NCI-H524 treated with DMSO at 0.1 percent for 48 hours (cell line): ENCODE measurements around the gene ACE.

Experiments used
- DNase-seq: peaks from one replicate; lab custom pipeline; 2025; lab: John Stamatoyannopoulos, UW

Gene ACE

DNA sequence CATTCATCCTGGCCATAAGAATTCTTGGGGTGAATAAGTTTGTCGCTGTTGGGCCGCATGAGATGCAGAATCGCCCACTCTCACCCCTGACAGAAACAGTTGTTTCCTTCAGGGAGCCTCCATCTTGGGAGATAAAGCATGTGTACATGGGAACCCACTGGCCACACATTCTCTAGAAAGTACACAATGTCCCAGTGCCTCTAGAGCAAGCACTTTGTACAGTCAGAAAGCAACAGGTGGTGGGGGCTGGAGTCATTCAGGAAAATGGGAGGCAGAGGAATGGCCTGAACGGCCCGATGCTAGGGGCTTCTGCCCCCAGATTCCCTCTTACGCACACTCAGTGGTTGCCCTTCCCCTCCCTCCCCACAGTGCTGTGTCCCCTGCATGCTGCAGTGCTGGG, 16.1 kb downstream of the ACE start:
- DNase-seq, result no peak

DNA sequence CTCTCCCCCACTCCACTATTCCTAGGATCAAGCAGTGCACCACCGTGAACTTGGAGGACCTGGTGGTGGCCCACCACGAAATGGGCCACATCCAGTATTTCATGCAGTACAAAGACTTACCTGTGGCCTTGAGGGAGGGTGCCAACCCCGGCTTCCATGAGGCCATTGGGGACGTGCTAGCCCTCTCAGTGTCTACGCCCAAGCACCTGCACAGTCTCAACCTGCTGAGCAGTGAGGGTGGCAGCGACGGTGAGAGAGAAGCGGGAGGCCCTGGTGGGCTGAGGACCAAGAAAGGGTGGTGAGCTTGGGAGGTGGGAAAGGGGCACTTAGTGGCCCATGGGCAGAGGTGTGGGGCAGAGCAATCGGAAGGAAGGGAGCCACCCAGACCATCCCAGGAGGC, 16.6 kb downstream of the ACE start:
- DNase-seq, result no peak

GRCh38 chr17:63494300-63494928, 17.6 kb downstream of the ACE start:
- no peak for DNase-seq

DNA sequence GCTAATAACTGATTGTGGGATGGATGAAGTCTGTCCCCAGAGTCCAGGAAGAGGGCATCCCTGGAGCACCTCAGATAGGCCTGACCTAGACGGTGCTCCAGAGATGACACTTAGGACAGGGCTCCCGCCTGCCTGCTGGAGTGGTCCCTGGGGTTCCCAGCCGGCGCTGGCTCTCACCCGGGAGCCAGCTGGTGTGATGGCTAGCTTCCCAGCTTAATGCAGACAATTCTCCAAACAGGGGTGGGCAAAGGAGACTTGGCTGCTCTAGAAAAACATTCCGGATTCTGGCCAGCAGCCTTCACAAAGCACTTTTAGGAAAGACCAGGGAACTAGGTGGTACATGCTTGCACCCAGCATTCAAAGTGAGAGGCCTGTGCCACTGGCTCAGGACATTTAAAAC, 18.6 kb downstream of the ACE start:
- DNase-seq, result peak; percentile 17

DNA sequence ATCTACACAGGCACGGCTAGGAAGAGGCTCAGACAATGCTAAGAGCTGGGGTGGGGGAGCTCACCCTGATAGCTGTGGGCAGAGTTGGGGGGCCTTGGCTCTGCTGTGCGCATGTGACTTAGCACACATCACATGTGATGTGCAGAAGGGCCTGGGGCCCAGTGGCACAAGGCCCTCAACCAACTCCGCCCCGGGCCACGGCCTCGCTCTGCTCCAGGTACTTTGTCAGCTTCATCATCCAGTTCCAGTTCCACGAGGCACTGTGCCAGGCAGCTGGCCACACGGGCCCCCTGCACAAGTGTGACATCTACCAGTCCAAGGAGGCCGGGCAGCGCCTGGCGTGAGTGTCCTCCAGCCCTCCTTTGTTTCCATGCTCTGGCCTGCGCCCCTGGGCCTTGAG, 19.3 kb downstream of the ACE start:
- DNase-seq, result no peak

DNA sequence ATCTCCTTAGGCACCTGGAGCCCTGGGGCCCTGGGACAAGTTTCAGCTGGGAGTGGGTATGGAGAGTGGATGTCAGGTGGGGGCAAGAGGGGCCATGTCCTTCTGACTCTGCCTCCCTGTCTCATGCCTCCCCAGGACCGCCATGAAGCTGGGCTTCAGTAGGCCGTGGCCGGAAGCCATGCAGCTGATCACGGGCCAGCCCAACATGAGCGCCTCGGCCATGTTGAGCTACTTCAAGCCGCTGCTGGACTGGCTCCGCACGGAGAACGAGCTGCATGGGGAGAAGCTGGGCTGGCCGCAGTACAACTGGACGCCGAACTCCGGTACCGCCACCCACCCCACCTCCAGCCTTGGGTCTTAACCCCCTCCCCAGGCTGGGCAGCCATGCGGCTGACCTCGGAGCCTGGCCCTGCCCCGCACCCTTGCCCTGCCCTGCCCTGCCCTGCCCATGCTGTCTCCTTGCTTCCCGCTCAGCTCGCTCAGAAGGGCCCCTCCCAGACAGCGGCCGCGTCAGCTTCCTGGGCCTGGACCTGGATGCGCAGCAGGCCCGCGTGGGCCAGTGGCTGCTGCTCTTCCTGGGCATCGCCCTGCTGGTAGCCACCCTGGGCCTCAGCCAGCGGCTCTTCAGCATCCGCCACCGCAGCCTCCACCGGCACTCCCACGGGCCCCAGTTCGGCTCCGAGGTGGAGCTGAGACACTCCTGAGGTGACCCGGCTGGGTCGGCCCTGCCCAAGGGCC, 20.0 kb downstream of the ACE start:
- DNase-seq, result no peak

GRCh38 chr17:63497708-63498483, 21.0 kb downstream of the ACE start:
- peak; percentile 36 for DNase-seq

- no peak for DNase-seq
These were observed 21.9 kb downstream of the ACE start for GRCh38 chr17:63498626-63499195.

DNA sequence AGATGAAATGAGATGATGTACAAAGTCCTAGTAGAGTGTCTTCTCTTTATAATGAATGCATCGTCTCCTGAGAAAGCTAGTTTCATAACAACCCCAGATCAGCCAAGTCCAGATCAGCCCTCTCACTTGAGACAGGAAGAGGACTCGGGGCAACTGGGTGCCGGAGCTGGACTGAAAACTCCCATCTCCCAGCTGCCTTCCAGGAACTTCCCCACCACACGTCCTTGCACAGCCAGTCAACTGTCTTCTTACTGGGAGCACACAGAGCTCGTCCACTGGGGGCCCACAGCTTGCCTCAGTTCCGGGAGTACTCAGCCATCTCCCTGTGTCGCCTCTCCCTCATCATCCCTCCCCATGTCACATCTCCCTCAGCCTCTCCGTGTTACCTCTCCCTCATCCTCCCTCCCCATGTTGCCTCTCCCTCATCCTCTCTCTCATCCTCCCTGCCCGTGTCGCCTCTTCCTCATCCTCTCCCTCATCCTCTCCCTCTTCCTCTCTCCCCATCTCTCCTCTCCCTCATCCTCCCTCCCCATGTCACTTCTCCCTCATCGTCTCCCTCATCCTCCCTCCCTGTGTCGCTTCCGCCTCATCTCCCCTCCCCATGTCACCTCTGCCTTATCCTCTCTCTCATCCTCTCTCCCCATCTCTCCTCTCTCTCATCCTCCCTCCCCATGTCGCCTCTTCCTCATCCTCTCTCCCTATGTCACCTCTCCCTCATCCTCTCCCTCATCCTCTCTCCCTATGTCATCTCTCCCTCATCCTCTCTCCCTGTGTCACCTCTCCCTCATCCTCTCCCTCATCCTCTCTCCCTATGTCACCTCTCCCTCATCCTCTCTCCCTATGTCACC, 23.9 kb downstream of the ACE start:
- no peak for DNase-seq

GRCh38 chr17:63503341-63503705, 26.5 kb downstream of the ACE start:
- DNase-seq, result no peak

- no peak for DNase-seq
These were observed 27.4 kb downstream of the ACE start for GRCh38 chr17:63504261-63504660.

DNA sequence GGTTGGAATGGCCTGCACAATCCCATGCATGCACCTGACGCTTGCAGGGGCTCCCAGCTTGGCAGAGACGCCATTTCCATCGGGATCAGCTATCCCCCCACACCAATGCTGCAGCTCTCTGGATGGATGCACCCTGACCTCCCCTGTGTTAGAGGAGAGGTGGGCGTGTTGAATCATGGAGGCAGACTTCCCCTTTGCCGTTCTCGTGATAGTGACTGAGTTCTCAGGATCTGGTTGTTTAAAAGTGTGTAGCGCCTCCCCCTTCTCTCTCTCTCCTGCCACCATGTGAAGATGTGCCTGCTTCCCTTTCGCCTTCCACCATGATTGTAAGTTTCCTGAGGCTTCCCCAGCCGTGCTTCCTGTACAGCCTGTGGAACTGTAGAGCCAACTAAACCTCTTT, 28.5 kb downstream of the ACE start:
- DNase-seq, result no peak

GRCh38 chr17:63506627-63507026, 29.8 kb downstream of the ACE start:
- no peak for DNase-seq

GRCh38 chr17:63511331-63511730, 34.5 kb downstream of the ACE start:
- no peak for DNase-seq

DNA sequence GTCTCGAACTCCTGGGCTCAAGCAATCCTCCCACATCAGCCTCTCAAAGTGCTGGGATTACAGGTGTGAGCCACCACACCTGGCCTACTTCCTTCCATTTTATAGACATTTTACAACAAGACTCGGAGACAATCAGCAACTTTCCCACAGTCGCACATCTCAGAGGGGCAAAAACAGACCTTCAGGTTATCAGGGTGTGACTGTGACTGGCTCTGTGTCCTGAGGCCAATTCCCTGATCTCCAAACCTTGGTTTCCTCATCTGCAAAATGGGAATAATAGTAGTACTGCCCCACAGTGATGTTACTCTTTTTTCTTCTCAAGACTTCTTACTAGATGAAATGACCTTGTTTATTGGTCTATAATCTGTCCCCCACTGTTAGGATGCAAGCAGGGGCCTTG, 35.5 kb downstream of the ACE start:
- DNase-seq, result no peak

DNA sequence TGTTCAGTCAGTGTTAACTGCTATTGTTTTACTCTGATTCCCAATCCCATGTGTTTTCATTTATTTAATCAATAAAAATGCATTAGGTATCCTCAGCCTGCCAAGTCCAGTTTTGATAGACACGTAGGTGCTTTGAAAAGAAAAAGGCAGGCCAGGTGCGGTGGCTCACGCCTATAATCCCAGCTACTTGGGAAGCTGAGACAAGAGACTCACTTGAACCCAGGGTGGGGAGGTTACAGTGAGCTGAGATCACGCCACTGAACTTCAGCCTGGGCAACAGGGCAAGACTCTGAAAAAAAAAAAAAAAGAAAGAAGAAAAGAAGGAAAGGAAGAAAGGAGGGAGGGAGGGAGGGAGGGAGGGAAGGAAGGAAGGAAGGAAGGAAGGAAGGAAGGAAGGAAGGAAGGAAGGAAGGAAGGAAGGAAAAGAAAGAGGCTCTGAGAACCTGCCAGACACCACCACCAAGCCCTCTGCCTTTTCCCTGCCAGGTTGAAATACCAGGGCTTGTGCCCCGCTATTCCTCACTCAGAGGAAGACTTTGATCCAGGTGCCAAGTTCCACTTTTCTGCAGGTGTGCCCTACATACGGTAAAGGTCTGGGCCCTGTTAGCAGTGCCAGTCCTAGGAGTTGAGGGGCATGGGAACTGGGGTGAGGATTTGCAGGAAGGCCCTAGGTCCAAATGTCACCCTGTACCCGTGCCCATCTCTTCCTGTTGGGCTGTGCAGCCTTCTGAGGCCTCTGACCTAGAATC, 36.2 kb downstream of the ACE start:
- no peak for DNase-seq

DNA sequence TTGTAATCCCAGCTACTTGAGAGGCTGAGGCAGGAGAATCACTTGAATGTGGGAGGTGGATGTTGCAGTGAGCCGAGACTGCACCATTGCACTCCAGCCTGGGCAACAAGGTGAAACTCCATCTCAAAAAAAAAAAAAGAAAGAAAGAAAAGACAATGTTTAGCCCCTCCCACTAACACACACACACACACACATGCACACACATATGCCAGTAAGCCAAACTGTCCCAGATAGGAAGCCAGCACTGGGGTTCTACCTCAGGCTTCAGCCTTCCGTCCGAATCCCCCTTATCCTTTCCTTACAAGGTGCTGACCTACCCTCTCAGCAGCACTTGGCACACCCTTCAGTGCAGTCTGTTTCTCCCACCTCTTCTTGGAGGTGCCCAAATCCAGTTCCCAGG, 37.6 kb downstream of the ACE start:
- no peak for DNase-seq

DNA sequence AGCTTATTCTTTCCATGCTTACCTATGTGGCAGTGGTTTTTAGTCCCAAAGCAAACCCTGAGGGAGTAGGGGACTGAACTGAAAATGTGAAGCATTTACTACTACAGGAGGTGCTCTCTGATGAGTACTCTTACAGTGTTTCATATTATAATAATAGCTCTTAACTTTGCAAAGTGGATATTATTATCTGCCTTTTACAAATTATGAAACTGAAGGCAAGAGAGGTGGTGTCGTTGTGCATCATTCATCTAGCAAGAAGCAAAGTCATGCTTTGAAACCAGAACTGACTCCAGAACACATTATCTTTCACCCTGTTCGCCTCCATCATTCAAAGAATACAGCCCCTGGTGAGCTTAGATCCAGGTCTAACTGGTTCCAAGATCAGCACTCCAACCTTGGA, 38.1 kb downstream of the ACE start:
- DNase-seq, result no peak

GRCh38 chr17:63515426-63515825, 38.6 kb downstream of the ACE start:
- DNase-seq, result no peak

- no peak for DNase-seq
These were observed 40.3 kb downstream of the ACE start for GRCh38 chr17:63516910-63517824.
